Parathyroid adenoma (tissue), 2 donors: ENCODE results near the gene CDH10.

Source experiments
- H2AFZ ChIP-seq: fragments of 300-600 bp; sonication (generic); one replicate; pipeline ENCODE4 v1.7.0; 2017; ENCODE audit warnings: antibody characterized with exemption, mild to moderate bottlenecking
- H3K27ac ChIP-seq: fragments of 300-600 bp; sonication (generic); one replicate; pipeline ENCODE4 v1.7.0; 2017
- H3K27me3 ChIP-seq: fragments of 300-600 bp; sonication (generic); one replicate; pipeline ENCODE4 v1.7.0; 2017; ENCODE audit warnings: low read length; ENCODE audit not compliant: control insufficient read depth, insufficient read depth
- H3K36me3 ChIP-seq: fragments of 300-600 bp; sonication (generic); one replicate; pipeline ENCODE4 v1.7.0; 2017; ENCODE audit warnings: low read length; ENCODE audit not compliant: control insufficient read depth, insufficient read depth
- H3K4me1 ChIP-seq: fragments of 300-600 bp; sonication (generic); one replicate; pipeline ENCODE4 v1.7.0; 2017; ENCODE audit warnings: control low read depth
- H3K4me2 ChIP-seq: fragments of 300-600 bp; sonication (generic); one replicate; pipeline ENCODE4 v1.7.0; 2017; ENCODE audit warnings: low read length
- H3K4me3 ChIP-seq: fragments of 300-600 bp; sonication (generic); one replicate; pipeline ENCODE4 v1.7.0; 2017; ENCODE audit warnings: low read depth, low read length
- H3K79me2 ChIP-seq: fragments of 300-600 bp; sonication (generic); one replicate; pipeline ENCODE4 v1.7.0; 2017; ENCODE audit warnings: control low read depth
- H3K9ac ChIP-seq: fragments of 300-600 bp; sonication (generic); one replicate; pipeline ENCODE4 v1.7.0; 2017; ENCODE audit warnings: mild to moderate bottlenecking
- H3K9me3 ChIP-seq: fragments of 300-600 bp; sonication (generic); one replicate; pipeline ENCODE4 v1.7.0; 2017; ENCODE audit warnings: low read length; ENCODE audit not compliant: control insufficient read depth
- CTCF ChIP-seq: fragments of 300-600 bp; sonication (generic); IDR thresholded peaks from one replicate; pipeline ENCODE4 v1.7.0; 2017; ENCODE audit warnings: antibody characterized with exemption, mild to moderate bottlenecking
- donor health status: primary hyperparathyroidism.

Gene CDH10

GRCh38 chr5:24649531-24649930, 4.8 kb upstream of the CDH10 start:
- no peak for TF ChIP-seq CTCF
- no peaks in the 10 kb centered on the region for H3K4me1 ChIP-seq
- no peak overlapping the region for H3K27ac ChIP-seq
- no peak overlapping the region for H2AFZ ChIP-seq
- H3K9me3 ChIP-seq, result no peaks in the 10 kb centered on the region
- H3K4me3 ChIP-seq, result no peak overlapping the region
- no peaks in the 10 kb centered on the region for H3K27me3 ChIP-seq
- H3K9ac ChIP-seq, result no peak overlapping the region
- no peaks in the 10 kb centered on the region for H3K36me3 ChIP-seq
- no peaks in the 10 kb centered on the region for H3K79me2 ChIP-seq
- H3K4me2 ChIP-seq, result no peak overlapping the region

GRCh38 chr5:24646915-24647314, 2.1 kb upstream of the CDH10 start:
- H3K4me3 ChIP-seq, result no peak overlapping the region
- no peaks in the 10 kb centered on the region for H3K9me3 ChIP-seq
- H3K4me2 ChIP-seq, result no peak overlapping the region
- no peak overlapping the region for H3K9ac ChIP-seq
- TF ChIP-seq CTCF, result no peak
- H3K79me2 ChIP-seq, result no peaks in the 10 kb centered on the region
- no peak overlapping the region for H2AFZ ChIP-seq
- H3K27me3 ChIP-seq, result no peaks in the 10 kb centered on the region
- H3K4me1 ChIP-seq, result no peaks in the 10 kb centered on the region
- no peak overlapping the region for H3K27ac ChIP-seq
- no peaks in the 10 kb centered on the region for H3K36me3 ChIP-seq

GRCh38 chr5:24645483-24645882, 705 bp upstream of the CDH10 start:
- Histone ChIP-seq H3K9ac (no peak overlapping the region), H3K4me2 (no peak overlapping the region), H3K9me3 (no peaks in the 10 kb centered on the region), H2AFZ (no peak overlapping the region), H3K36me3 (no peaks in the 10 kb centered on the region), H3K27me3 (no peaks in the 10 kb centered on the region), H3K4me1 (no peaks in the 10 kb centered on the region), H3K27ac (no peak overlapping the region), H3K4me3 (no peak overlapping the region), H3K79me2 (no peaks in the 10 kb centered on the region)
- no peak for TF ChIP-seq CTCF

- Histone ChIP-seq H3K9ac (no peak overlapping the region), H3K79me2 (no peaks in the 10 kb centered on the region), H3K4me3 (no peak overlapping the region), H3K4me1 (no peaks in the 10 kb centered on the region), H3K27me3 (no peaks in the 10 kb centered on the region), H3K27ac (no peak overlapping the region), H3K36me3 (no peaks in the 10 kb centered on the region), H2AFZ (no peak overlapping the region), H3K9me3 (no peaks in the 10 kb centered on the region), H3K4me2 (no peak overlapping the region)
- TF ChIP-seq CTCF, result no peak
Measured at GRCh38 chr5:24643880-24644279, 898 bp downstream of the CDH10 start.

GRCh38 chr5:24643156-24643555, 1.6 kb downstream of the CDH10 start:
- H2AFZ ChIP-seq, result no peak overlapping the region
- H3K27me3 ChIP-seq, result no peaks in the 10 kb centered on the region
- H3K4me1 ChIP-seq, result no peaks in the 10 kb centered on the region
- H3K27ac ChIP-seq, result no peak overlapping the region
- H3K9me3 ChIP-seq, result no peaks in the 10 kb centered on the region
- no peak overlapping the region for H3K4me3 ChIP-seq
- H3K36me3 ChIP-seq, result no peaks in the 10 kb centered on the region
- H3K79me2 ChIP-seq, result no peaks in the 10 kb centered on the region
- H3K4me2 ChIP-seq, result no peak overlapping the region
- no peak overlapping the region for H3K9ac ChIP-seq
- no peak for TF ChIP-seq CTCF
